K562 (cell line): ENCODE results near the gene LEO1. TPM values are rescaled to one million over a fixed set of nuclear protein-coding genes. Genes with fewer than 3 reads are reported as not detected.

Source experiments
- ARID2 ChIP-seq: fragments of 450-650 bp; IDR thresholded peaks from 2 replicates; pipeline ENCODE4 v1.6.1; 2017; ENCODE audit warnings: antibody characterized with exemption, mild to moderate bottlenecking
- CTBP1 ChIP-seq: fragments of 450-650 bp; IDR thresholded peaks from 2 replicates; pipeline ENCODE4 v1.6.1; 2016; ENCODE audit warnings: borderline replicate concordance
- E2F3 ChIP-seq: fragments of 250-450 bp; sonication (Bioruptor Pico); IDR thresholded peaks from 2 replicates; pipeline ENCODE4 v1.4.0; 2020; ENCODE audit warnings: mild to moderate bottlenecking
- ELF1 ChIP-seq: fragments of 200-800 bp; sonication (Bioruptor generic); IDR thresholded peaks from 2 replicates; pipeline ENCODE4 v1.6.1; 2016; ENCODE audit warnings: missing genetic modification characterization, missing compliant biosample characterization
- HLTF ChIP-seq: fragments of 450-650 bp; IDR thresholded peaks from 2 replicates; pipeline ENCODE4 v1.6.1; 2016
- LEF1 ChIP-seq: fragments of 450-650 bp; IDR thresholded peaks from 2 replicates; pipeline ENCODE4 v1.6.1; 2016; ENCODE audit warnings: mild to moderate bottlenecking
- SMARCC2 ChIP-seq: fragments of 450-650 bp; IDR thresholded peaks from 2 replicates; pipeline ENCODE4 v1.6.1; 2017; ENCODE audit warnings: antibody characterized with exemption, moderate library complexity, mild to moderate bottlenecking, low read depth
- ZNF165 ChIP-seq: fragments of 250-450 bp; sonication (Bioruptor Pico); IDR thresholded peaks from 2 replicates; pipeline ENCODE4 v1.4.0; 2020; ENCODE audit warnings: borderline replicate concordance
- ZNF696 ChIP-seq: fragments of 250-450 bp; sonication (Bioruptor Pico); conservative IDR thresholded peaks from 2 replicates; pipeline ENCODE4 v1.4.0; 2020; ENCODE audit warnings: mild to moderate bottlenecking, moderate library complexity
- ZNF778 ChIP-seq: fragments of 450-650 bp; formaldehyde crosslinking; IDR thresholded peaks from 2 replicates; pipeline ENCODE4 v1.4.0; 2020; ENCODE audit warnings: mild to moderate bottlenecking, moderate library complexity
- polyA plus RNA-seq, 8 experiments: library from polyadenylated mRNA; depleted of rRNA in 4 of 8; stranded (reverse) in 5 of 8; unstranded in 3 of 8; fragments of >200 nt; fragmentation: Nextera tagmentation in 2 of 8; fragmentation: Illumina TruSeq in 1 of 8; extraction: Ambion mirVana in 2 of 8; extraction: Trizol in 1 of 8; gene quantifications; 2 replicates each; pipeline versions ENCODE4 v1.2.1 to v1.2.3, GENCODE V29; 2011 to 2014; ENCODE audit warnings: inconsistent platforms in 1 of 8, missing spikeins in 1 of 8
- total RNA-seq, 7 experiments: library from RNA; depleted of rRNA in 6 of 7; stranded (reverse); fragments of >200 nt in 6 of 7; fragmentation: Illumina TruSeq in 2 of 7; extraction: Trizol in 2 of 7; gene quantifications; 2 replicates each; pipeline versions ENCODE4 v1.2.1 to v1.2.3, GENCODE V29; 2011 to 2021; ENCODE audit warnings: low replicate concordance in 1 of 7
- TF ChIP-seq, protein P1 (sequence below): fragments of 150-350 bp; IDR thresholded peaks from 2 replicates; pipeline ENCODE4 v1.6.1; 2014; ENCODE audit warnings: low read depth, mild to moderate bottlenecking, low read length, borderline replicate concordance
- TF ChIP-seq, protein P2 (sequence below): IDR thresholded peaks from 3 replicates; pipeline ENCODE4 v1.6.1; 2011; ENCODE audit warnings: borderline replicate concordance, mild to moderate bottlenecking, moderate library complexity; ENCODE audit not compliant: insufficient read length; ENCODE audit errors: extremely low read depth

The LEO1 gene
- total and polyA plus RNA-seq, 9 of the 15 experiments (the other 6 are each of a cell fraction or from before 2014, with no cell fraction given): 8.4 to 48.3 (median 37.9) TPM

DNA sequence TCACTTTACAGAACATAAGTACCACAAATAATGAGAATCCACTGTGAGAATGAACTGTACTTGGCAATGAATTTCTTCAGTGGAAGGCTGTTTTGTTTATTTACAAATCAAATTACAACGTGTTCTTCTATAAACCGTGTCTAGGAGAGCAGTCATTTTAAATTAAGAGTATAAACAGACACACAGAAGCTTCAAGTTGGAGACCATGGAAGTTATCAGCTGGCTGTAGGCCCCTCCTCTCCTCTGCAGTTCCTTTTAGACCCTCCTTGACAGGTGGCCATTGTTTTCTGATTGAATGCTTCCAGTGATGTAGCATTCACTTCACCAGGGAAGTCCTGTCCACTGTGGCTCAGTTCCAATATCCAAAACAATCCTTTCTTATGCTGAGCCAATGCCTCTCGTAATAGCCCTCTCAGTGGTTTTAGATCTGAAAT, 40.1 kb upstream of the LEO1 start (continued):
- TF ChIP-seq, protein P1, sequence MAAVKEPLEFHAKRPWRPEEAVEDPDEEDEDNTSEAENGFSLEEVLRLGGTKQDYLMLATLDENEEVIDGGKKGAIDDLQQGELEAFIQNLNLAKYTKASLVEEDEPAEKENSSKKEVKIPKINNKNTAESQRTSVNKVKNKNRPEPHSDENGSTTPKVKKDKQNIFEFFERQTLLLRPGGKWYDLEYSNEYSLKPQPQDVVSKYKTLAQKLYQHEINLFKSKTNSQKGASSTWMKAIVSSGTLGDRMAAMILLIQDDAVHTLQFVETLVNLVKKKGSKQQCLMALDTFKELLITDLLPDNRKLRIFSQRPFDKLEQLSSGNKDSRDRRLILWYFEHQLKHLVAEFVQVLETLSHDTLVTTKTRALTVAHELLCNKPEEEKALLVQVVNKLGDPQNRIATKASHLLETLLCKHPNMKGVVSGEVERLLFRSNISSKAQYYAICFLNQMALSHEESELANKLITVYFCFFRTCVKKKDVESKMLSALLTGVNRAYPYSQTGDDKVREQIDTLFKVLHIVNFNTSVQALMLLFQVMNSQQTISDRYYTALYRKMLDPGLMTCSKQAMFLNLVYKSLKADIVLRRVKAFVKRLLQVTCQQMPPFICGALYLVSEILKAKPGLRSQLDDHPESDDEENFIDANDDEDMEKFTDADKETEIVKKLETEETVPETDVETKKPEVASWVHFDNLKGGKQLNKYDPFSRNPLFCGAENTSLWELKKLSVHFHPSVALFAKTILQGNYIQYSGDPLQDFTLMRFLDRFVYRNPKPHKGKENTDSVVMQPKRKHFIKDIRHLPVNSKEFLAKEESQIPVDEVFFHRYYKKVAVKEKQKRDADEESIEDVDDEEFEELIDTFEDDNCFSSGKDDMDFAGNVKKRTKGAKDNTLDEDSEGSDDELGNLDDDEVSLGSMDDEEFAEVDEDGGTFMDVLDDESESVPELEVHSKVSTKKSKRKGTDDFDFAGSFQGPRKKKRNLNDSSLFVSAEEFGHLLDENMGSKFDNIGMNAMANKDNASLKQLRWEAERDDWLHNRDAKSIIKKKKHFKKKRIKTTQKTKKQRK: no peak
- no peak for TF ChIP-seq HLTF
- TF ChIP-seq E2F3: no peak
- no peak for TF ChIP-seq ZNF778 (CRISPR knock-in tag)
- TF ChIP-seq, protein P2, sequence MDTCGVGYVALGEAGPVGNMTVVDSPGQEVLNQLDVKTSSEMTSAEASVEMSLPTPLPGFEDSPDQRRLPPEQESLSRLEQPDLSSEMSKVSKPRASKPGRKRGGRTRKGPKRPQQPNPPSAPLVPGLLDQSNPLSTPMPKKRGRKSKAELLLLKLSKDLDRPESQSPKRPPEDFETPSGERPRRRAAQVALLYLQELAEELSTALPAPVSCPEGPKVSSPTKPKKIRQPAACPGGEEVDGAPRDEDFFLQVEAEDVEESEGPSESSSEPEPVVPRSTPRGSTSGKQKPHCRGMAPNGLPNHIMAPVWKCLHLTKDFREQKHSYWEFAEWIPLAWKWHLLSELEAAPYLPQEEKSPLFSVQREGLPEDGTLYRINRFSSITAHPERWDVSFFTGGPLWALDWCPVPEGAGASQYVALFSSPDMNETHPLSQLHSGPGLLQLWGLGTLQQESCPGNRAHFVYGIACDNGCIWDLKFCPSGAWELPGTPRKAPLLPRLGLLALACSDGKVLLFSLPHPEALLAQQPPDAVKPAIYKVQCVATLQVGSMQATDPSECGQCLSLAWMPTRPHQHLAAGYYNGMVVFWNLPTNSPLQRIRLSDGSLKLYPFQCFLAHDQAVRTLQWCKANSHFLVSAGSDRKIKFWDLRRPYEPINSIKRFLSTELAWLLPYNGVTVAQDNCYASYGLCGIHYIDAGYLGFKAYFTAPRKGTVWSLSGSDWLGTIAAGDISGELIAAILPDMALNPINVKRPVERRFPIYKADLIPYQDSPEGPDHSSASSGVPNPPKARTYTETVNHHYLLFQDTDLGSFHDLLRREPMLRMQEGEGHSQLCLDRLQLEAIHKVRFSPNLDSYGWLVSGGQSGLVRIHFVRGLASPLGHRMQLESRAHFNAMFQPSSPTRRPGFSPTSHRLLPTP: no peak
- TF ChIP-seq ZNF696: no peak
- TF ChIP-seq CTBP1: no peak
- TF ChIP-seq LEF1: no peak
- no peak for TF ChIP-seq ZNF165 (CRISPR knock-in tag)
- no peak for TF ChIP-seq ELF1 (tag)
- no peak for TF ChIP-seq SMARCC2
- TF ChIP-seq ARID2: no peak
- TF ChIP-seq, all 486 proteins: peak for 9
